Endodermal cell (in vitro differentiated cells): ENCODE measurements around the gene SFMBT2. TPM values are rescaled to one million over a fixed set of nuclear protein-coding genes. Genes with fewer than 3 reads are reported as not detected.

ENCODE experiments used
- DNase-seq: peaks from one replicate; pipeline ENCODE4 v3.0.0-alpha.2; 2017
- H3K27ac ChIP-seq: 2 replicates; pipeline ENCODE4 v1.5.1; 2013; ENCODE audit warnings: mild to moderate bottlenecking, low read depth, low read length, moderate library complexity
- H3K27me3 ChIP-seq: 2 replicates; pipeline ENCODE4 v1.6.1; 2013; ENCODE audit warnings: mild to moderate bottlenecking, low read length, moderate library complexity; ENCODE audit not compliant: insufficient read depth, control insufficient read depth, poor library complexity, severe bottlenecking
- H3K36me3 ChIP-seq: 2 replicates; pipeline ENCODE4 v1.7.0; 2013; ENCODE audit warnings: mild to moderate bottlenecking, low read length, moderate library complexity; ENCODE audit not compliant: control insufficient read depth, insufficient read depth
- H3K4me1 ChIP-seq: one replicate; pipeline ENCODE4 v1.7.0; 2013; ENCODE audit warnings: low read length; ENCODE audit not compliant: control insufficient read depth, insufficient read depth
- H3K4me3 ChIP-seq: 2 replicates; pipeline ENCODE4 v1.5.1; 2013; ENCODE audit warnings: mild to moderate bottlenecking, low read length, moderate library complexity
- H3K9ac ChIP-seq: 2 replicates; pipeline ENCODE4 v1.6.1; 2013; ENCODE audit warnings: mild to moderate bottlenecking, low read length, moderate library complexity; ENCODE audit not compliant: poor library complexity, severe bottlenecking; ENCODE audit errors: extremely low read depth
- H3K9me3 ChIP-seq: 2 replicates; pipeline ENCODE4 v1.6.1; 2013; ENCODE audit warnings: mild to moderate bottlenecking, low read length, moderate library complexity; ENCODE audit not compliant: control insufficient read depth
- H3K27ac Mint-ChIP-seq: 2 replicates; pipeline ENCODE4 v1.8.0; 2020; ENCODE audit warnings: mixed read lengths
- H3K27me3 Mint-ChIP-seq: 2 replicates; pipeline ENCODE4 v1.8.0; 2021; ENCODE audit warnings: mild to moderate bottlenecking, mixed read lengths; ENCODE audit not compliant: insufficient read depth
- H3K36me3 Mint-ChIP-seq: 2 replicates; pipeline ENCODE4 v1.8.0; 2020; ENCODE audit warnings: low read depth, mixed read lengths
- H3K4me1 Mint-ChIP-seq: 2 replicates; pipeline ENCODE4 v1.8.0; 2020; ENCODE audit warnings: mixed read lengths
- H3K4me3 Mint-ChIP-seq: 2 replicates; pipeline ENCODE4 v1.8.0; 2020; ENCODE audit warnings: mild to moderate bottlenecking, moderate library complexity, mixed read lengths
- H3K9me3 Mint-ChIP-seq: 2 replicates; pipeline ENCODE4 v1.8.0; 2020; ENCODE audit warnings: mild to moderate bottlenecking, mixed read lengths
- WGBS, 2 experiments: methylation state at CpG; one replicate each; pipeline versions ENCODE4 v1.1.5 to v1.1.7; 2013; ENCODE audit warnings: missing lambda C conversion rate in 2 of 2, mixed read lengths in 1 of 2; ENCODE audit not compliant: insufficient coverage in 1 of 2, insufficient read length in 1 of 2; 5-methylcytosine and 5-hydroxymethylcytosine counted together
- total RNA-seq, 2 donors: library from RNA; stranded (reverse); fragmentation: NEBNext Ultra II Directional in 1 of 2; extraction: Animal tissue kit (Norgen Biotek cat#: 25700) in 1 of 2; gene quantifications; 2 replicates in 1 of 2; 3 replicates in 1 of 2; pipeline ENCODE4 v1.2.1, GENCODE V29; 2021
- TF ChIP-seq, protein P1 (sequence below): fragments of 200-600 bp; sonication (generic); conservative IDR thresholded peaks from 2 replicates; pipeline ENCODE4 v1.5.0; 2021; ENCODE audit warnings: antibody characterized with exemption, mild to moderate bottlenecking

Gene SFMBT2
- total RNA-seq, 2 donors from 2014 or later, result 3.9 to 5.3 TPM

- Mint-ChIP-seq H3K27me3 (no peaks in the 10 kb centered on the region), H3K27ac (no peak overlapping the region), H3K4me3 (no peak overlapping the region), H3K9me3 (no peaks in the 10 kb centered on the region), H3K4me1 (peaks cover 5% of the 10 kb centered on the region), H3K36me3 (no peaks in the 10 kb centered on the region)
- H3K9me3 ChIP-seq, result no peaks in the 10 kb centered on the region
- no peaks in the 10 kb centered on the region for H3K27me3 ChIP-seq
- no peak overlapping the region for H3K27ac ChIP-seq
- no peak overlapping the region for H3K4me3 ChIP-seq
- no peak for DNase-seq
- 87% methylated on average over 2 of the region's 2 CpGs; no CpG with 5 or more reads in 1 of the 2 experiments for WGBS, 2 experiments
- no peaks in the 10 kb centered on the region for H3K4me1 ChIP-seq
- TF ChIP-seq, protein P1, sequence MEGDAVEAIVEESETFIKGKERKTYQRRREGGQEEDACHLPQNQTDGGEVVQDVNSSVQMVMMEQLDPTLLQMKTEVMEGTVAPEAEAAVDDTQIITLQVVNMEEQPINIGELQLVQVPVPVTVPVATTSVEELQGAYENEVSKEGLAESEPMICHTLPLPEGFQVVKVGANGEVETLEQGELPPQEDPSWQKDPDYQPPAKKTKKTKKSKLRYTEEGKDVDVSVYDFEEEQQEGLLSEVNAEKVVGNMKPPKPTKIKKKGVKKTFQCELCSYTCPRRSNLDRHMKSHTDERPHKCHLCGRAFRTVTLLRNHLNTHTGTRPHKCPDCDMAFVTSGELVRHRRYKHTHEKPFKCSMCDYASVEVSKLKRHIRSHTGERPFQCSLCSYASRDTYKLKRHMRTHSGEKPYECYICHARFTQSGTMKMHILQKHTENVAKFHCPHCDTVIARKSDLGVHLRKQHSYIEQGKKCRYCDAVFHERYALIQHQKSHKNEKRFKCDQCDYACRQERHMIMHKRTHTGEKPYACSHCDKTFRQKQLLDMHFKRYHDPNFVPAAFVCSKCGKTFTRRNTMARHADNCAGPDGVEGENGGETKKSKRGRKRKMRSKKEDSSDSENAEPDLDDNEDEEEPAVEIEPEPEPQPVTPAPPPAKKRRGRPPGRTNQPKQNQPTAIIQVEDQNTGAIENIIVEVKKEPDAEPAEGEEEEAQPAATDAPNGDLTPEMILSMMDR, result no peak
- no peaks in the 10 kb centered on the region for H3K36me3 ChIP-seq
- no peak overlapping the region for H3K9ac ChIP-seq
Measured at GRCh38 chr10:7209458-7209857, 201.4 kb downstream of the SFMBT2 start.

DNA sequence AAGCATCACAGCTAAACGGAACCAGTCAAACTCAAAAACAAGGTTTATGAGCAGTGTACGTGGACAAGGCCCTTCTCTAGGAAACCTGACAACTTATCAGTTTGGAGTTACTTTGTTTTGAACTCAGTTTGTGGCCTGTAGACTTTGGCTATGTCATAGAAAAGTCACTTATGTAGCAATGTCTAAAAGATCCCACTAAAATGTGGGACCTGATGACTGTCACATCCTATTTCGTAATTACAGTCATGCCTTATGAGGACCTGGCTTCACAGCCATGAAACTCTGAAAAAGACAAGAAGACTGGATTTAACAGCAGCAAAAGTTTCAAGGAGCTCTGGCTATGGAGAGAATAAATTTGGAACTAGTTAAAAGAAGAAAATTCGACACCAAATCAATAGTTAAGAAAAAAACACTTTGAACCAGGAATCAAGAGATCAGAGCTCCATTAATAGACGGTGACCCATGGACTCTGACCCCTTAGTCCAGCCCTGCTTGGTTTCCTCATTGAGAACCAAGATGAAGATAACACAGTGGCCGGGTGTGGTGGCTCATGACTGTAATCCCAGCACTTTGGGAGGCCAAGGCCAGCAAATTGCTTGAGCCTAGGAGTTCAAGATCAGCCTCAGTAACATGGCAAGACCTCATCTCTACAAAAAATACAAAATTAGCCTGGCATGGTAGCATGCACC, 204.3 kb downstream of the SFMBT2 start:
- peaks cover 3% of the 10 kb centered on the region for H3K4me1 Mint-ChIP-seq
- Histone ChIP-seq H3K27ac (no peak overlapping the region), H3K4me3 (no peak overlapping the region), H3K36me3 (no peaks in the 10 kb centered on the region), H3K27me3 (no peaks in the 10 kb centered on the region), H3K4me1 (no peaks in the 10 kb centered on the region), H3K9ac (no peak overlapping the region), H3K9me3 (no peaks in the 10 kb centered on the region)
- no peaks in the 10 kb centered on the region for H3K27me3 Mint-ChIP-seq
- WGBS, 2 experiments, result 91 to 93% methylated on average over 5 to 6 of the region's 6 CpGs
- H3K27ac Mint-ChIP-seq, result no peak overlapping the region
- DNase-seq, result no peak
- H3K36me3 Mint-ChIP-seq, result no peaks in the 10 kb centered on the region
- TF ChIP-seq, protein P1, result no peak
- H3K4me3 Mint-ChIP-seq, result no peak overlapping the region
- H3K9me3 Mint-ChIP-seq, result no peaks in the 10 kb centered on the region

DNA sequence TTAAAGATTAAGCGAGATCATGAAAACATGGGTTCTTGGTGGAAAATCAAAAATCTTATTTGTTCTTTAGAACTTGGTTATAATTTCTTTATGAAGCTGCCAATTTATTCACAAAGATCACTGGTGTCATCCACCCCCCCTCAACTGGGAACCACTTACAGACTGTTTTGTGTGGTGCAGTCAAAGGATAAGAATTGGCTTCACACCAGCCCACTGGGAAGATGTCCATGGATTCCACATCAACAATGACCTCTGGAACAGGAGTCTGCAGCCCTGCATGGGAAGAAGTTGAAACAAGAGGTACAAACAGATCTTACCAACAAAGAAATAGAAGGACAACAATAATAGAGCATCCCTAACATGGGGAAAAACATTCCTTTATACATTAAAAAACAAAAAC, 205.2 kb downstream of the SFMBT2 start:
- Mint-ChIP-seq H3K27ac (no peak overlapping the region), H3K9me3 (no peaks in the 10 kb centered on the region), H3K36me3 (no peaks in the 10 kb centered on the region), H3K27me3 (no peaks in the 10 kb centered on the region), H3K4me3 (no peak overlapping the region), H3K4me1 (no peaks in the 10 kb centered on the region)
- Histone ChIP-seq H3K27me3 (no peaks in the 10 kb centered on the region), H3K9me3 (no peaks in the 10 kb centered on the region), H3K27ac (no peak overlapping the region), H3K9ac (no peak overlapping the region), H3K4me1 (no peaks in the 10 kb centered on the region), H3K36me3 (no peaks in the 10 kb centered on the region), H3K4me3 (no peak overlapping the region)
- TF ChIP-seq, protein P1, result no peak
- DNase-seq, result no peak
- WGBS, 2 experiments, result 83% methylated on average over 1 of the region's 1 CpG; no CpG with 5 or more reads in 1 of the 2 experiments
